Measurements from ENCODE around the gene CEACAM19.

CEACAM19 gene

DNA sequence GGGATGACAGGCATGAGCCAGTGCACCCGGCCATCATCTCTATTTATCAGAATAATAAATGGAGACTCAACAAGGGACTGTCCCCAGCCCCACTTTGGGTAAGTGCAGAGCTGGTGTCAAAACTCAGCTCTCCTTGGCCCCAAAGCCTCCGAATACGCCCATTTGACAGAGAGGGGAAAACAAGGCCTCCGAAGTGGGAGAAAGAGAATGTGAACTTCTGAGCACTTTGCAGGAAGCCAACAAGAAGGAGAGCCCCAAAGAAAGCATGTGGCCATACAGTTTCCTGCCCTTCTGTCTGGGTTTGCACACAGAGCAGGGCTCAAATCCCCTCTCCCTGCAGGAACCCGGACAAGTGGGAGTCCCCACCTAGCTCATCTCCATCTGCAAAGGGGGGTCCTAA lies 29.3 kb downstream of the CEACAM19 start:
- no peaks in the 10 kb centered on the region for H3K9me3 ChIP-seq (ENCODE audit: control insufficient read depth in 1 of 2, low read length in 2 of 2)
- no peak overlapping the region for H3K27ac ChIP-seq (ENCODE audit: low read depth, low read length)
- no peaks in the 10 kb centered on the region for H3K27me3 ChIP-seq (ENCODE audit: control insufficient read depth in 1 of 2, insufficient read depth in 2 of 2, low read length in 2 of 2)
- no peak overlapping the region for H3K4me3 ChIP-seq (ENCODE audit: low read depth in 1 of 2, low read length in 2 of 2)
- no peaks in the 10 kb centered on the region for H3K36me3 ChIP-seq (ENCODE audit: control insufficient read depth in 1 of 2, insufficient read depth in 2 of 2, low read length in 2 of 2)
- H3K4me1 ChIP-seq (ENCODE audit: control insufficient read depth in 1 of 2, insufficient read depth in 2 of 2, low read length in 2 of 2) = peaks cover 10 to 11% of the 10 kb centered on the region in 2 donors
- H3K9ac ChIP-seq (ENCODE audit: low read depth in 1 of 2, low read length in 2 of 2) = no peak overlapping the region

- peaks cover 10 to 11% of the 10 kb centered on the region in 2 donors for H3K4me1 ChIP-seq (ENCODE audit: control insufficient read depth in 1 of 2, insufficient read depth in 2 of 2, low read length in 2 of 2)
- H3K4me3 ChIP-seq (ENCODE audit: low read depth in 1 of 2, low read length in 2 of 2) = no peak overlapping the region
- H3K27me3 ChIP-seq (ENCODE audit: control insufficient read depth in 1 of 2, insufficient read depth in 2 of 2, low read length in 2 of 2) = no peaks in the 10 kb centered on the region
- H3K36me3 ChIP-seq (ENCODE audit: control insufficient read depth in 1 of 2, insufficient read depth in 2 of 2, low read length in 2 of 2) = no peaks in the 10 kb centered on the region
- H3K9ac ChIP-seq (ENCODE audit: low read depth in 1 of 2, low read length in 2 of 2) = no peak overlapping the region
- H3K27ac ChIP-seq (ENCODE audit: low read depth, low read length) = no peak overlapping the region
- no peaks in the 10 kb centered on the region for H3K9me3 ChIP-seq (ENCODE audit: control insufficient read depth in 1 of 2, low read length in 2 of 2)
These were observed 29.9 kb downstream of the CEACAM19 start for GRCh38 chr19:44701228-44701627.

DNA sequence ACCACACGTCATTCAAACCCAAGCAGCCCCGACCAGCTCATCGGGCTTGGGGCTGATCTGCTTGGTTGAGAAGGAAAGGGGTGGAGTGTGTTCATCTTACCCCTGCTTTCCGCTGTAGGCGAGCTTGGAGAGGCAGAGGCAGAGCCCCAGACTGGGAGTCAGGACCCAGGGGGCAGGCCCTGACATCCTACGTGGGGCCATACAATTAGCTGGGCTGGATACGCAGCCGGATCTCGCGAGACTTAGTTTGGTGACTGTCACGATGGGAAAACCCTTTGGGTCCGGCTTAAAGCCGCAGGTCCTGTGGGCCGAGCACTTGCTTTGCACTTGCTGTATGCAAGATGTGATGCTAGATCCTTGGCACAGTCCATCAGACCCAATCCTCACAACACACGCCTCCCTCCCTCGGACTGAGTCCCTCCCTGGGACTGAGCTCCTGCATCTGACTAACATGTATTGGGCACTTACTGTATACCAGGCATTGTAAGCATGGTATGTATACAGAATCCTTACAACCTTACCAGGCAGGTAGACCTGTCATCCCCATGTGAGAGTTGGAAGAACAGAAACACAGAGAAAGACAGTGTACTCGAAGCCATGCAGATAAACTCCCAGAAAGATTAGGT lies 31.4 kb downstream of the CEACAM19 start:
- Histone ChIP-seq H3K9me3 (ENCODE audit: control insufficient read depth in 1 of 2, low read length in 2 of 2) (no peaks in the 10 kb centered on the region), H3K4me1 (ENCODE audit: control insufficient read depth in 1 of 2, insufficient read depth in 2 of 2, low read length in 2 of 2) (peaks cover 7 to 9% of the 10 kb centered on the region in 2 donors), H3K4me3 (ENCODE audit: low read depth in 1 of 2, low read length in 2 of 2) (no peak overlapping the region), H3K27me3 (ENCODE audit: control insufficient read depth in 1 of 2, insufficient read depth in 2 of 2, low read length in 2 of 2) (no peaks in the 10 kb centered on the region), H3K36me3 (ENCODE audit: control insufficient read depth in 1 of 2, insufficient read depth in 2 of 2, low read length in 2 of 2) (no peaks in the 10 kb centered on the region), H3K27ac (ENCODE audit: low read depth, low read length) (no peak overlapping the region), H3K9ac (ENCODE audit: low read depth in 1 of 2, low read length in 2 of 2) (no peak overlapping the region)

DNA sequence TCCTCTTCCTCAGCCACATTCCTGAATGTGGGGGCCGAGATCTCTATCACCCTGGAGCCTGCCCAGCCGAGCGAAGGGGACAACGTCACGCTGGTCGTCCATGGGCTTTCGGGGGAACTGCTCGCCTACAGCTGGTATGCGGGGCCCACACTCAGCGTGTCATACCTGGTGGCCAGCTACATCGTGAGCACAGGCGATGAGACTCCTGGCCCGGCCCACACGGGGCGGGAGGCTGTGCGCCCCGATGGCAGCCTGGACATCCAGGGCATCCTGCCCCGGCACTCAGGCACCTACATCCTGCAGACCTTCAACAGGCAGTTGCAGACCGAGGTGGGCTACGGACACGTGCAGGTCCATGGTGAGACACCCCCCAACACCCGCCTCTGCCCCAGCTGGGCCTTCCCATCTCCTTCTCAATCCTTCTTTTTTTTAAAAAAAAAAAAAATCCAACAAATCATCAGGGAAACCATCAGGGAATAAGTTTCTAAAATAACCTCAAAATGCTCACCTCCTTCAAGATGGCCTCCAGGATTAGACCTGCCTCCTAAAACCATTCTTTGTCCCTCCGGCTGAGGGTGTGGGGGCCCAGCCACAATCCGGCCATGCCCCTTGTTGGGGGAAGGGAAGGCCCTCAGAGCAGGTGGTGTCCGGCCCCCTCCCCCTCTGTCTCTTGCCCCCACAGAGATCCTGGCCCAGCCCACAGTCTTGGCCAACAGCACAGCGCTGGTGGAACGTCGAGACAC lies 32.2 kb downstream of the CEACAM19 start:
- no peaks in the 10 kb centered on the region for H3K9me3 ChIP-seq (ENCODE audit: control insufficient read depth in 1 of 2, low read length in 2 of 2)
- H3K4me1 ChIP-seq (ENCODE audit: control insufficient read depth in 1 of 2, insufficient read depth in 2 of 2, low read length in 2 of 2) = peaks cover under 1 to 5% of the 10 kb centered on the region in 2 donors
- no peak overlapping the region for H3K9ac ChIP-seq (ENCODE audit: low read depth in 1 of 2, low read length in 2 of 2)
- no peak overlapping the region for H3K27ac ChIP-seq (ENCODE audit: low read depth, low read length)
- H3K4me3 ChIP-seq (ENCODE audit: low read depth in 1 of 2, low read length in 2 of 2) = no peak overlapping the region
- no peaks in the 10 kb centered on the region for H3K36me3 ChIP-seq (ENCODE audit: control insufficient read depth in 1 of 2, insufficient read depth in 2 of 2, low read length in 2 of 2)
- H3K27me3 ChIP-seq (ENCODE audit: control insufficient read depth in 1 of 2, insufficient read depth in 2 of 2, low read length in 2 of 2) = no peaks in the 10 kb centered on the region

DNA sequence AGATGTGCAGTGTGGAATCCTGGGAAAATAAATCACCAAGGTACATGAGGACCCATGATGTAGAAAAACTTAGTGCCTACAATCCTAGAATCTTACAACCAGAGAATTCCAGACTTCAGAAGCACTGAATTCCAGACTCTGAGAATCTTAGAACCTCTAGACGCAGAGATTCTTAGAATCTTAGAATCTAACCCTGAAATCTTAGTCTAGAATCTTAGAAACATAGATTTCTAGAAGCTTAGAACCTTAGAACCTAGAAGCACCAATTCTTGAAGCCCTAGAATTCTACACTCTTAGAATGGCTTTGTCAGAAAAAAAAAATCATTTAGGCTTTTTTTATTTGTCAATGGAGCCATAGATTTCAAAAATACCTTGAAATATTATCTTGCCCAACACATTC lies 33.7 kb downstream of the CEACAM19 start:
- Histone ChIP-seq H3K9me3 (ENCODE audit: control insufficient read depth in 1 of 2, low read length in 2 of 2) (no peaks in the 10 kb centered on the region), H3K4me1 (ENCODE audit: control insufficient read depth in 1 of 2, insufficient read depth in 2 of 2, low read length in 2 of 2) (peaks cover 0 to 3% of the 10 kb centered on the region in 2 donors), H3K36me3 (ENCODE audit: control insufficient read depth in 1 of 2, insufficient read depth in 2 of 2, low read length in 2 of 2) (no peaks in the 10 kb centered on the region), H3K9ac (ENCODE audit: low read depth in 1 of 2, low read length in 2 of 2) (no peak overlapping the region), H3K27ac (ENCODE audit: low read depth, low read length) (no peak overlapping the region), H3K27me3 (ENCODE audit: control insufficient read depth in 1 of 2, insufficient read depth in 2 of 2, low read length in 2 of 2) (no peaks in the 10 kb centered on the region), H3K4me3 (ENCODE audit: low read depth in 1 of 2, low read length in 2 of 2) (no peak overlapping the region)

DNA sequence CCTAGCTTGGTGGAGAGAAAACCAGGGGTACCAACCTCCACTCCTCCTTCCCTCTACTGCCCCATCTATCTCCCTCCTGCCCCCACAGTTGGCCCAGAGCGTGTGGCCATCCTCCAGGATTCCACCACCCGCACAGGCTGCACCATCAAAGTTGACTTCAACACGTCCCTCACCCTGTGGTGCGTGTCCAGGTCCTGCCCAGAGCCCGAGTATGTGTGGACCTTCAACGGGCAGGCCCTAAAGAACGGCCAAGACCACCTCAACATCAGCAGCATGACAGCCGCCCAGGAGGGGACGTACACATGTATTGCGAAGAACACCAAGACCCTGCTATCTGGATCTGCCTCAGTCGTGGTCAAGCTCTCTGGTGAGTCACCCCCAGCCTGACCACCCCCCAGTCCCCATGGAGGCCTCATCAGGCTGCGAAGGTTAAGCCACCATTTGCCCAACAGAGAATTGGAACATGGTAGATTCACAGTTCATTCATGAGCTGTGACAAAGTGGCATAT lies 34.3 kb downstream of the CEACAM19 start:
- Histone ChIP-seq H3K4me3 (ENCODE audit: low read depth in 1 of 2, low read length in 2 of 2) (no peak overlapping the region), H3K4me1 (ENCODE audit: control insufficient read depth in 1 of 2, insufficient read depth in 2 of 2, low read length in 2 of 2) (peaks cover 0 to 3% of the 10 kb centered on the region in 2 donors), H3K9ac (ENCODE audit: low read depth in 1 of 2, low read length in 2 of 2) (no peak overlapping the region), H3K27me3 (ENCODE audit: control insufficient read depth in 1 of 2, insufficient read depth in 2 of 2, low read length in 2 of 2) (no peaks in the 10 kb centered on the region), H3K9me3 (ENCODE audit: control insufficient read depth in 1 of 2, low read length in 2 of 2) (no peaks in the 10 kb centered on the region), H3K27ac (ENCODE audit: low read depth, low read length) (no peak overlapping the region), H3K36me3 (ENCODE audit: control insufficient read depth in 1 of 2, insufficient read depth in 2 of 2, low read length in 2 of 2) (no peaks in the 10 kb centered on the region)

GRCh38 chr19:44706506-44707236 lies 35.4 kb downstream of the CEACAM19 start:
- Histone ChIP-seq H3K9me3 (ENCODE audit: control insufficient read depth in 1 of 2, low read length in 2 of 2) (no peaks in the 10 kb centered on the region), H3K36me3 (ENCODE audit: control insufficient read depth in 1 of 2, insufficient read depth in 2 of 2, low read length in 2 of 2) (no peaks in the 10 kb centered on the region), H3K27me3 (ENCODE audit: control insufficient read depth in 1 of 2, insufficient read depth in 2 of 2, low read length in 2 of 2) (no peaks in the 10 kb centered on the region), H3K27ac (ENCODE audit: low read depth, low read length) (no peak overlapping the region), H3K9ac (ENCODE audit: low read depth in 1 of 2, low read length in 2 of 2) (no peak overlapping the region), H3K4me3 (ENCODE audit: low read depth in 1 of 2, low read length in 2 of 2) (no peak overlapping the region), H3K4me1 (ENCODE audit: control insufficient read depth in 1 of 2, insufficient read depth in 2 of 2, low read length in 2 of 2) (no peaks in the 10 kb centered on the region)

DNA sequence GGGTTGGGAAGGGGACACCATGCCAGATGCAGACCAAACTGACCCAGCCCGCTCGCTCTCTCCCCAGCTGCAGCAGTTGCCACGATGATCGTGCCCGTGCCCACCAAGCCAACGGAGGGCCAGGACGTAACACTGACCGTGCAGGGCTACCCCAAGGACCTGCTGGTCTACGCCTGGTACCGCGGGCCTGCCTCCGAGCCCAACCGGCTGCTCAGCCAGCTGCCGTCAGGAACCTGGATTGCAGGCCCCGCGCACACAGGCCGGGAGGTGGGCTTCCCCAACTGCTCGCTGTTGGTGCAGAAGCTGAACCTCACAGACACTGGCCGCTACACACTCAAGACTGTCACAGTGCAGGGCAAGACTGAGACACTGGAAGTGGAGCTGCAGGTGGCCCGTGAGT lies 36.5 kb downstream of the CEACAM19 start:
- H3K9ac ChIP-seq (ENCODE audit: low read depth in 1 of 2, low read length in 2 of 2) = no peak overlapping the region
- H3K4me3 ChIP-seq (ENCODE audit: low read depth in 1 of 2, low read length in 2 of 2) = no peak overlapping the region
- no peaks in the 10 kb centered on the region for H3K9me3 ChIP-seq (ENCODE audit: control insufficient read depth in 1 of 2, low read length in 2 of 2)
- H3K36me3 ChIP-seq (ENCODE audit: control insufficient read depth in 1 of 2, insufficient read depth in 2 of 2, low read length in 2 of 2) = no peaks in the 10 kb centered on the region
- H3K27ac ChIP-seq (ENCODE audit: low read depth, low read length) = no peak overlapping the region
- H3K27me3 ChIP-seq (ENCODE audit: control insufficient read depth in 1 of 2, insufficient read depth in 2 of 2, low read length in 2 of 2) = no peaks in the 10 kb centered on the region
- no peaks in the 10 kb centered on the region for H3K4me1 ChIP-seq (ENCODE audit: control insufficient read depth in 1 of 2, insufficient read depth in 2 of 2, low read length in 2 of 2)

DNA sequence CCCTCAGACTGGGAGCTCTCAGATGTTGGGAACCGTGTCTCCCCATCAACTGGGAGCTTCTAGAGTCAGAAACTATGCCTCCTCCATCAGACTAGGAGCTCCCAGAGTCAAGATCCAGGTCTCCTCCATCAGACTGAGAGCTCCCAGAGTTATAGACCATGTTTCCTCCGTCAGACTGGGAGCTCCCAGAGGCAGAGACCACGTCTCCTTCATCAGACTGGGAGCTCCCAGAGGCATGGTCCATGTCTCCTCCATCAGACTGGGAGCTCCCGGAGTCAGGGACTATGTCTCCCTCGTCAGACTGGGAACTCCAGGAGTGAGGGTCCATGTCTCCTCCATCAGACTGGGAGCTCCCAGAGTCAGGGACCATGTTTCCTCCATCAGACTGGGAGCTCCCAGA lies 37.7 kb downstream of the CEACAM19 start:
- H3K9ac ChIP-seq (ENCODE audit: low read depth in 1 of 2, low read length in 2 of 2) = no peak overlapping the region
- no peaks in the 10 kb centered on the region for H3K36me3 ChIP-seq (ENCODE audit: control insufficient read depth in 1 of 2, insufficient read depth in 2 of 2, low read length in 2 of 2)
- H3K9me3 ChIP-seq (ENCODE audit: control insufficient read depth in 1 of 2, low read length in 2 of 2) = no peaks in the 10 kb centered on the region
- no peaks in the 10 kb centered on the region for H3K27me3 ChIP-seq (ENCODE audit: control insufficient read depth in 1 of 2, insufficient read depth in 2 of 2, low read length in 2 of 2)
- H3K4me3 ChIP-seq (ENCODE audit: low read depth in 1 of 2, low read length in 2 of 2) = no peak overlapping the region
- no peaks in the 10 kb centered on the region for H3K4me1 ChIP-seq (ENCODE audit: control insufficient read depth in 1 of 2, insufficient read depth in 2 of 2, low read length in 2 of 2)
- no peak overlapping the region for H3K27ac ChIP-seq (ENCODE audit: low read depth, low read length)
